Panc1 (cell line): Measurements from ENCODE around the gene DZIP1. TPM values are rescaled to one million over a fixed set of nuclear protein-coding genes. Genes with fewer than 3 reads are reported as not detected.

Experiments
- ATAC-seq: fragments of 200-7000 bp; cut with Tn5 transposase; 2 replicates; pipeline ENCODE4 v1.9.1; 2020; ENCODE audit warnings: mild to moderate bottlenecking, moderate library complexity
- BruUV-seq: library from RNA; stranded (reverse); fragments of 400-500 nt; replicated peaks from 2 replicates; lab custom pipeline; 2021; lab: Mats Ljungman, UMichigan
- CTCF ChIA-PET: fragments of 300-600 bp; sonication (Branson Sonifier 250); formaldehyde crosslinking; loops from one replicate; lab custom pipeline; 2022; ENCODE audit warnings: antibody characterized with exemption; lab: Charles Lee
- POLR2A ChIA-PET: fragments of 300-600 bp; sonication (Branson Sonifier 250); formaldehyde crosslinking; loops from one replicate; lab custom pipeline; 2022; ENCODE audit warnings: antibody characterized with exemption; lab: Charles Lee
- DNase-seq: peaks from one replicate; pipeline ENCODE4 v3.0.0-alpha.2; 2010; ENCODE audit warnings: low read depth, low spot score
- H3K27ac ChIP-seq: 2 replicates; pipeline ENCODE4 v1.5.1; 2011; ENCODE audit warnings: mild to moderate bottlenecking, low read length, inconsistent platforms
- H3K27me3 ChIP-seq: fragments of 200-500 bp; sonication (Bioruptor generic); 2 replicates; pipeline ENCODE4 v1.6.0; 2014; ENCODE audit warnings: low read length, inconsistent platforms; ENCODE audit not compliant: control insufficient read depth, insufficient read depth
- H3K36me3 ChIP-seq: fragments of 200-500 bp; sonication (Bioruptor generic); 2 replicates; pipeline ENCODE4 v1.5.1; 2014; ENCODE audit warnings: inconsistent platforms, mild to moderate bottlenecking, low read length, moderate library complexity; ENCODE audit not compliant: control insufficient read depth, insufficient read depth
- H3K4me1 ChIP-seq: 2 replicates; pipeline ENCODE4 v1.5.1; 2011; ENCODE audit warnings: inconsistent platforms, mild to moderate bottlenecking, low read length, moderate library complexity; ENCODE audit not compliant: control insufficient read depth, insufficient read depth
- H3K4me3 ChIP-seq, 2 experiments: 2 replicates each; pipeline ENCODE4 v1.5.1; 2011 to 2012; ENCODE audit warnings: low read depth in 2 of 2, low read length in 2 of 2, mild to moderate bottlenecking in 2 of 2, inconsistent platforms in 1 of 2, moderate library complexity in 1 of 2
- H3K9me3 ChIP-seq: fragments of 200-500 bp; sonication (Bioruptor generic); 2 replicates; pipeline ENCODE4 v1.5.1; 2014; ENCODE audit warnings: low read depth, mild to moderate bottlenecking, inconsistent platforms, low read length, moderate library complexity; ENCODE audit not compliant: control insufficient read depth, insufficient read depth
- CTCF ChIP-seq: fragments of 450-650 bp; IDR thresholded peaks from 2 replicates; pipeline ENCODE4 v1.5.1; 2017; ENCODE audit warnings: mild to moderate bottlenecking
- POLR2AphosphoS5 ChIP-seq: IDR thresholded peaks from 2 replicates; pipeline ENCODE4 v1.6.1; 2012; ENCODE audit warnings: mild to moderate bottlenecking, low read depth, low read length, moderate library complexity
- REST ChIP-seq, 2 experiments: IDR thresholded peaks; 2 replicates each; pipeline ENCODE4 v1.6.1; 2011 to 2012; ENCODE audit warnings: low read depth in 2 of 2, control low read depth in 1 of 2, low read length in 1 of 2, mild to moderate bottlenecking in 1 of 2, moderate library complexity in 1 of 2; ENCODE audit not compliant: insufficient read depth in 1 of 2
- SIN3A ChIP-seq: IDR thresholded peaks from 2 replicates; pipeline ENCODE4 v1.6.1; 2012; ENCODE audit warnings: low read depth, mild to moderate bottlenecking, low read length, moderate library complexity, borderline replicate concordance; ENCODE audit not compliant: insufficient read depth
- TCF7L2 ChIP-seq: IDR thresholded peaks from 2 replicates; pipeline ENCODE4 v1.6.1; 2011; ENCODE audit warnings: mild to moderate bottlenecking, low read depth, low read length, inconsistent platforms
- in situ Hi-C: cut with HindIII; loops from 2 replicates; pipeline ENCODE4 v1.10.0; 2016; ENCODE audit warnings: low sequenced_read_pairs, low pct_unique_long_range_greater_than_20kb
- intact Hi-C: fragments of 100-400 bp; cut with micrococcal nuclease; formaldehyde crosslinking; loops from one replicate; pipeline ENCODE4 v1.10.0; 2022; ENCODE audit not compliant: unreplicated experiment
- total RNA-seq: library from RNA; stranded (reverse); gene quantifications from one replicate; pipeline ENCODE4 v1.2.1, GENCODE V29; 2021; ENCODE audit not compliant: unreplicated experiment

DZIP1 gene
- total RNA-seq, 1 experiment from 2014 or later, result 22.9 TPM

DNA sequence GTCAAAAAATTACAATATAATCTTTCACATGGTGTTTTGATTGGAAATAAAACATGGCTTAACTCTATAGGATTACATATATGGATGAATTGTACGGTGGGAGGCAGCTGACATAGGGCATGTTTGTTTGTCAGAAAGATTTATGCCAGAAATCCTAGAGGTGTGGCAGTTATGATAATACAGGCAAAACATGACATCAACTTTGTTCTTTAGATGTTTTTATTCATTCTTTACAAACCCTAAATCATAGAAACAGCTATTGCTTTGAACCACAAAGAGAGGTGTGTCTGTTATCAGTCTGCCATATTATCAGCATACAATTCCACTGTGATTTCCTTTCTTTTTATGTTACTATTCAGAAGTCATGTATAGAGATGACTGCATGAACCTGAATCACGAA, 100.2 kb downstream of the DZIP1 start:
- H3K9me3 ChIP-seq, result no peaks in the 10 kb centered on the region
- no peak overlapping the region for H3K27ac ChIP-seq
- no peak for ATAC-seq
- DNase-seq, result no peak
- intact Hi-C loops, result no loop called here
- CTCF ChIA-PET, result no interaction called here
- no peaks in the 10 kb centered on the region for H3K27me3 ChIP-seq
- POLR2A ChIA-PET, result no interaction called here
- in situ Hi-C loops, result no loop called here
- TF ChIP-seq CTCF (no peak), SIN3A (no peak), TCF7L2 (no peak), POLR2AphosphoS5 (no peak), REST (IDR thresholded peaks at IDR 0.05; ENCODE audit: insufficient read depth in 1 of 2, low read depth in 2 of 2, low read length in 1 of 2) (no peak)
- H3K36me3 ChIP-seq, result no peaks in the 10 kb centered on the region
- H3K4me3 ChIP-seq, result no peak overlapping the region
- no TSS peak for BruUV-seq
- peaks cover 9% of the 10 kb centered on the region for H3K4me1 ChIP-seq

DNA sequence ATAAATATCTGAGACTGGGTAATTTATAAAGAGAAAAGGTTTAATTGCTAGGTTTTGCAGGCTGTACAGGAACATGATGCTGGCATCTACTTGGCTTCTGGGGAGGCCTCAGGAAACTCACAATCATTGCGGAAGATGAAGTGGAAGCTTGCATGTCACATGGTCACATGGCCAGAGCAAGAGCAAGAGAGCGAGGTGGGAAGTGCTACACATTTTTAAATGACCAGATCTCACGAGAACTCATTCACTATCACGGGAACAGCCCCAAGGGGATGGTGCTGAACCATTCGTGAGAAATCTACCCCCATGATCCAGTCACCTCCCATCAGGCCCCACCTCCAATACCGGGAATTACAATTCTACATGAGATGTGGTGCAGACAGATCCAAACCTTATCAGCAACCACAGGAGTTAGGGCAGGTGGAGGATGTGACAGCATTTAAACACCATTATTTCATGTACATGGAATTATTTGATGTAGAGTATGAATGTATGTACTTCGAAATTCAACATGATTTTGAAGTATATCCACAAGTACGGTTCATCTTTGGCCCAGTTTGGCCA, 102.5 kb downstream of the DZIP1 start:
- DNase-seq, result no peak
- H3K9me3 ChIP-seq, result no peaks in the 10 kb centered on the region
- TF ChIP-seq CTCF (no peak), REST (IDR thresholded peaks at IDR 0.05; ENCODE audit: insufficient read depth in 1 of 2, low read depth in 2 of 2, low read length in 1 of 2) (no peak), SIN3A (no peak), TCF7L2 (no peak), POLR2AphosphoS5 (no peak)
- H3K27me3 ChIP-seq, result no peaks in the 10 kb centered on the region
- in situ Hi-C loops (no loop called here), intact Hi-C loops (no loop called here)
- H3K36me3 ChIP-seq, result no peaks in the 10 kb centered on the region
- ChIA-PET CTCF (no interaction called here), POLR2A (no interaction called here)
- no peak overlapping the region for H3K27ac ChIP-seq
- H3K4me3 ChIP-seq, result no peak overlapping the region
- no TSS peak for BruUV-seq
- peaks cover 9% of the 10 kb centered on the region; the same call in 1 of the 2 replicates for H3K4me1 ChIP-seq
- ATAC-seq, result no peak
